ENCODE data around the gene KDM4C. TPM values are rescaled to one million over a fixed set of nuclear protein-coding genes. Genes with fewer than 3 reads are reported as not detected.
"Not testable (repeated sequence)": the region's sequence is repeated elsewhere in the genome, so short reads cannot be mapped to it uniquely, and the experiment has no call there.

KDM4C gene
- total and polyA plus RNA-seq, 12 donors, result 6.1 to 18.2 (median 14.6) TPM

DNA sequence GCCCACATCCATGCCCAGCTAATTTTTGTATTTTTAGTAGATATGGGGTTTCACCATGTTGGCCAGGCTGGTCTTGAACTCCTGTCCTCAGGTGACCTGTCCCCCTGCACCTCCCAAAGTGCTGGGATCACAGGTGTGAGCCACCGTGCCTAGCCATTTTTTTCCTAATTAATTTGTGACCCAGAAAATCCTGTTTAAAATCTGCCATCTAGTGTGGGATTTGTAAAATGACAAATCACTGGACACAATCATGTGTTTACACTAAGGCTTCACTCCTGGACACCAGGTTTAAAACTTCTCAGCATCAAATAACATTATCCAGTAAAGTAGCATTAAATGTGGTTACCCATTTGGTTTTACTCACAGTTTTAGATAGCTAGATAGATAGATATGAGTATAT, 18.6 kb upstream of the KDM4C start:
- ATAC-seq (no peak), DNase-seq (no peak)
- H3K36me3 ChIP-seq, result no peaks in the 10 kb centered on the region
- H3K9me3 ChIP-seq, result no peaks in the 10 kb centered on the region
- no peak overlapping the region for H3K27ac ChIP-seq
- no peaks in the 10 kb centered on the region for H3K27me3 ChIP-seq
- H3K4me1 ChIP-seq, result no peaks in the 10 kb centered on the region
- TF ChIP-seq, protein P1, sequence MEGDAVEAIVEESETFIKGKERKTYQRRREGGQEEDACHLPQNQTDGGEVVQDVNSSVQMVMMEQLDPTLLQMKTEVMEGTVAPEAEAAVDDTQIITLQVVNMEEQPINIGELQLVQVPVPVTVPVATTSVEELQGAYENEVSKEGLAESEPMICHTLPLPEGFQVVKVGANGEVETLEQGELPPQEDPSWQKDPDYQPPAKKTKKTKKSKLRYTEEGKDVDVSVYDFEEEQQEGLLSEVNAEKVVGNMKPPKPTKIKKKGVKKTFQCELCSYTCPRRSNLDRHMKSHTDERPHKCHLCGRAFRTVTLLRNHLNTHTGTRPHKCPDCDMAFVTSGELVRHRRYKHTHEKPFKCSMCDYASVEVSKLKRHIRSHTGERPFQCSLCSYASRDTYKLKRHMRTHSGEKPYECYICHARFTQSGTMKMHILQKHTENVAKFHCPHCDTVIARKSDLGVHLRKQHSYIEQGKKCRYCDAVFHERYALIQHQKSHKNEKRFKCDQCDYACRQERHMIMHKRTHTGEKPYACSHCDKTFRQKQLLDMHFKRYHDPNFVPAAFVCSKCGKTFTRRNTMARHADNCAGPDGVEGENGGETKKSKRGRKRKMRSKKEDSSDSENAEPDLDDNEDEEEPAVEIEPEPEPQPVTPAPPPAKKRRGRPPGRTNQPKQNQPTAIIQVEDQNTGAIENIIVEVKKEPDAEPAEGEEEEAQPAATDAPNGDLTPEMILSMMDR (IDR thresholded peaks at IDR 0.05), result peak in 5 of 9 donors; percentile 32 to 47 (median 41)
- no peak overlapping the region for H3K4me3 ChIP-seq
- intact Hi-C loops (cut with DNase I), result loop anchor here in 7 of 10 donors (5.0 to 10.0 kb wide), 2 partner anchors 152 to 154 kb away; no protein-coding TSS in a partner anchor
- 10 to 11% methylated on average over 1 of the region's 1 CpG for WGBS, 2 donors

DNA sequence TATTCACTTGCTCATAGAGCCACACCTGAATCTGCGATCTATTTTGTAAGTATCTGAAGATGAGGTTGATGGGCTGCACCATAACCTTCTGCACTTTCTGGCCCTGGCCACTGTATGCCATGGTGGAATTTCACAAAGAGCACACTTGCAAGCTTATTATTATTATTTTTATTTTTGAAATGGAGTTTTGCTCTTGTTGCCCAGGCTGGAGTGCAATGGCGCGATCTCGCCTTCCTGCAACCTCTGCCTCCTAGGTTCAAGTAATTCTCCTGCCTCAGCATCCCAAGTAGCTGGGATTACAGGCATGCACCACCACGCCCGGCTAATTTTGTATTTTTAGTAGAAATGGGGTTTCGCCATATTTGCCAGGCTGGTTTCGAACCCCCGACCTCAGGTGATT, 8.9 kb upstream of the KDM4C start:
- not testable (repeated sequence) for ATAC-seq, H3K4me1 ChIP-seq

DNA sequence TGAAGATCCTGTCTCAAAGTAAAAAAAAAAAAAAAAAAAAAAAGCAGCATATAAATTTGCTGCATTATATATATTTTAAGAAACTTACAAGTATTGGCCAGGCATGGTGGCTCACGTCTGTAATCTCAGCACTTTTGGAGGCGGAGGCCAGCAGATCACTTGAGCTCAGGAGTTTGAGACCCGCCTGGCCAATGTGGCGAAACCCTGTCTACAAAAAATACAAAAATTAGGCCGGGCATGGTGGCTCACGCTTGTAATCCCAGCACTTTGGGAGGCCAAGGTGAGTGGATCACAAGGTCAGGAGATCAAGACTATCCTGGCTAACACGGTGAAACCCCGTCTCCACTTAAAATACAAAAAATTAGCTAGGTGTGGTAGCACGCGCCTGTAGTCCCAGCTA, 2.9 kb upstream of the KDM4C start:
- not testable (repeated sequence) for H3K27me3 ChIP-seq, H3K9me3 ChIP-seq, DNase-seq, H3K36me3 ChIP-seq, ATAC-seq, H3K27ac ChIP-seq, H3K4me3 ChIP-seq
- peaks cover 0 to 26% (median 13%) of the 10 kb centered on the region in 9 donors for H3K4me1 ChIP-seq
- WGBS, 2 donors, result 90 to 93% methylated on average over 10 of the region's 10 CpGs
- intact Hi-C loops (cut with DNase I), result loop anchor here in 4 of 10 donors (5.0 to 10.0 kb wide), 4 partner anchors 70 to 343 kb away; partner anchors contain the start of gene UHRF2 (in 3 of the 4)

More for the DNA sequence above, 8.9 kb upstream of the KDM4C start:
- 96 to 97% methylated on average over 9 of the region's 9 CpGs for WGBS, 2 donors
- H3K27me3 ChIP-seq; H3K27ac ChIP-seq; H3K9me3 ChIP-seq; DNase-seq; H3K4me3 ChIP-seq; intact Hi-C loops (cut with DNase I); H3K36me3 ChIP-seq: not testable (repeated sequence)

DNA sequence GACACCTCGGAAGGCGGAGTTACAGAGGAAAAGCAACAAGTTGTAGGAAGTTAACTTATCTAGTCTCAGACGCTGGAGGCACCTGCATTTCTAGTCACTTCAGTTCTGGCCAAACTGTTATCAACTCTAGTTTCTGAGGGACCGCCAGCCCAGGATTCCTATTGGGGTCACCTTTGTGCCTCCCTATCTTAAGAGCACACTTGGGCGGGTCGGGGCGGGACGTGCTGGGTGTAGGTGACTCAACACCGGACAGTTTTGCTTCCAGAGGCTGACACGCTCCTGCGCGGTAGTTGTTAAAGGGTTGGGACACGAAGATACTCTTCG, 679 bp upstream of the KDM4C start:
- DNase-seq, result peak in 1 of 2 donors; percentile 66

DNA sequence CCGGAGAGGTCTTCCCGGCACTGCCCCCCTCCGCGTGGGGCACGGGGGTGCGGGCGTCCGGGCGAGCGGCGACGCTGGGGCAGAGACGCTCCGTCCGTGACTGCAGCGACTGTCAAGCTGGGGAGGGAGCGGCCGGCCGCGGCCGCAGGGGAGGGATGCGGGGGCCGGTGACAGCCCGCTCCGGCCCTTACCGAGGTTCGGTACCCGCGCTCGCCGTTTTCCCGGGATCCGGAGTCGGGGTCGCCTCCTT, 400 bp downstream of the KDM4C start:
- 0 to 1% methylated on average over 33 to 35 of the region's 35 CpGs for WGBS, 2 donors

More for the DNA sequence above, 679 bp upstream of the KDM4C start:
- peak overlapping the region; percentile 86 to 99 (median 94) for H3K27ac ChIP-seq
- ATAC-seq, result peak; percentile 13 to 78 (median 52)
- H3K4me3 ChIP-seq, result peak overlapping the region; percentile 80 to 98 (median 94)
- intact Hi-C loops (cut with DNase I), result loop anchor here in 6 of 10 donors (1.0 to 10.0 kb wide), 7 partner anchors 52 to 345 kb away; partner anchors contain the start of gene UHRF2 (in 3 of the 6)
- no peaks in the 10 kb centered on the region for H3K9me3 ChIP-seq
- no peaks in the 10 kb centered on the region for H3K27me3 ChIP-seq
- H3K36me3 ChIP-seq, result no peaks in the 10 kb centered on the region
- H3K4me1 ChIP-seq, result peaks cover 0 to 24% (median 13%) of the 10 kb centered on the region in 9 donors
- TF ChIP-seq, protein P1 (IDR thresholded peaks at IDR 0.05), result no peak
- 0 to 1% methylated on average over 14 of the region's 14 CpGs for WGBS, 2 donors

More for the DNA sequence above, 400 bp downstream of the KDM4C start:
- TF ChIP-seq, protein P1 (IDR thresholded peaks at IDR 0.05), result peak in 1 of 9 donors; percentile 5
- peaks cover 0 to 24% (median 13%) of the 10 kb centered on the region in 9 donors for H3K4me1 ChIP-seq
- DNase-seq, result no peak
- intact Hi-C loops (cut with DNase I), result loop anchor here in 4 of 10 donors (5.0 to 10.0 kb wide), 4 partner anchors 73 to 346 kb away; partner anchors contain the start of gene UHRF2 (in 3 of the 4)
- peaks cover 0 to 2% (median 0%) of the 10 kb centered on the region in 11 donors for H3K9me3 ChIP-seq
- H3K27ac ChIP-seq, result peak overlapping the region; percentile 86 to 99 (median 94)
- no peaks in the 10 kb centered on the region for H3K36me3 ChIP-seq
- H3K27me3 ChIP-seq, result no peaks in the 10 kb centered on the region
- peak; percentile 22 to 67 (median 36) for ATAC-seq
- H3K4me3 ChIP-seq, result peak overlapping the region; percentile 80 to 98 (median 94)
